Panc1 (cell line): ENCODE data around the gene MAP3K14. TPM values are rescaled to one million over a fixed set of nuclear protein-coding genes. Genes with fewer than 3 reads are reported as not detected.

Experiments
- ATAC-seq: fragments of 200-7000 bp; cut with Tn5 transposase; 2 replicates; pipeline ENCODE4 v1.9.1; 2020; ENCODE audit warnings: mild to moderate bottlenecking, moderate library complexity
- BruUV-seq: library from RNA; stranded (reverse); fragments of 400-500 nt; replicated peaks from 2 replicates; lab custom pipeline; 2021; lab: Mats Ljungman, UMichigan
- CTCF ChIA-PET: fragments of 300-600 bp; sonication (Branson Sonifier 250); formaldehyde crosslinking; loops from one replicate; lab custom pipeline; 2022; ENCODE audit warnings: antibody characterized with exemption; lab: Charles Lee
- POLR2A ChIA-PET: fragments of 300-600 bp; sonication (Branson Sonifier 250); formaldehyde crosslinking; loops from one replicate; lab custom pipeline; 2022; ENCODE audit warnings: antibody characterized with exemption; lab: Charles Lee
- DNase-seq: peaks from one replicate; pipeline ENCODE4 v3.0.0-alpha.2; 2010; ENCODE audit warnings: low read depth, low spot score
- H3K27ac ChIP-seq: 2 replicates; pipeline ENCODE4 v1.5.1; 2011; ENCODE audit warnings: mild to moderate bottlenecking, low read length, inconsistent platforms
- H3K27me3 ChIP-seq: fragments of 200-500 bp; sonication (Bioruptor generic); 2 replicates; pipeline ENCODE4 v1.6.0; 2014; ENCODE audit warnings: low read length, inconsistent platforms; ENCODE audit not compliant: control insufficient read depth, insufficient read depth
- H3K36me3 ChIP-seq: fragments of 200-500 bp; sonication (Bioruptor generic); 2 replicates; pipeline ENCODE4 v1.5.1; 2014; ENCODE audit warnings: inconsistent platforms, mild to moderate bottlenecking, low read length, moderate library complexity; ENCODE audit not compliant: control insufficient read depth, insufficient read depth
- H3K4me1 ChIP-seq: 2 replicates; pipeline ENCODE4 v1.5.1; 2011; ENCODE audit warnings: inconsistent platforms, mild to moderate bottlenecking, low read length, moderate library complexity; ENCODE audit not compliant: control insufficient read depth, insufficient read depth
- H3K4me3 ChIP-seq, 2 experiments: 2 replicates each; pipeline ENCODE4 v1.5.1; 2011 to 2012; ENCODE audit warnings: low read depth in 2 of 2, low read length in 2 of 2, mild to moderate bottlenecking in 2 of 2, inconsistent platforms in 1 of 2, moderate library complexity in 1 of 2
- H3K9me3 ChIP-seq: fragments of 200-500 bp; sonication (Bioruptor generic); 2 replicates; pipeline ENCODE4 v1.5.1; 2014; ENCODE audit warnings: low read depth, mild to moderate bottlenecking, inconsistent platforms, low read length, moderate library complexity; ENCODE audit not compliant: control insufficient read depth, insufficient read depth
- SIN3A ChIP-seq: IDR thresholded peaks from 2 replicates; pipeline ENCODE4 v1.6.1; 2012; ENCODE audit warnings: low read depth, mild to moderate bottlenecking, low read length, moderate library complexity, borderline replicate concordance; ENCODE audit not compliant: insufficient read depth
- in situ Hi-C: cut with HindIII; loops from 2 replicates; pipeline ENCODE4 v1.10.0; 2016; ENCODE audit warnings: low sequenced_read_pairs, low pct_unique_long_range_greater_than_20kb
- intact Hi-C: fragments of 100-400 bp; cut with micrococcal nuclease; formaldehyde crosslinking; loops from one replicate; pipeline ENCODE4 v1.10.0; 2022; ENCODE audit not compliant: unreplicated experiment
- total RNA-seq: library from RNA; stranded (reverse); gene quantifications from one replicate; pipeline ENCODE4 v1.2.1, GENCODE V29; 2021; ENCODE audit not compliant: unreplicated experiment
- TF ChIP-seq, protein P1 (sequence below), 2 experiments: IDR thresholded peaks; 2 replicates each; pipeline ENCODE4 v1.6.1; 2011 to 2012; ENCODE audit warnings: low read depth in 2 of 2, control low read depth in 1 of 2, low read length in 1 of 2, mild to moderate bottlenecking in 1 of 2, moderate library complexity in 1 of 2; ENCODE audit not compliant: insufficient read depth in 1 of 2
- TF ChIP-seq, protein P2 (sequence below): fragments of 450-650 bp; IDR thresholded peaks from 2 replicates; pipeline ENCODE4 v1.5.1; 2017; ENCODE audit warnings: mild to moderate bottlenecking

Gene MAP3K14
- total RNA-seq, 1 experiment from 2014 or later = 80.8 TPM

DNA sequence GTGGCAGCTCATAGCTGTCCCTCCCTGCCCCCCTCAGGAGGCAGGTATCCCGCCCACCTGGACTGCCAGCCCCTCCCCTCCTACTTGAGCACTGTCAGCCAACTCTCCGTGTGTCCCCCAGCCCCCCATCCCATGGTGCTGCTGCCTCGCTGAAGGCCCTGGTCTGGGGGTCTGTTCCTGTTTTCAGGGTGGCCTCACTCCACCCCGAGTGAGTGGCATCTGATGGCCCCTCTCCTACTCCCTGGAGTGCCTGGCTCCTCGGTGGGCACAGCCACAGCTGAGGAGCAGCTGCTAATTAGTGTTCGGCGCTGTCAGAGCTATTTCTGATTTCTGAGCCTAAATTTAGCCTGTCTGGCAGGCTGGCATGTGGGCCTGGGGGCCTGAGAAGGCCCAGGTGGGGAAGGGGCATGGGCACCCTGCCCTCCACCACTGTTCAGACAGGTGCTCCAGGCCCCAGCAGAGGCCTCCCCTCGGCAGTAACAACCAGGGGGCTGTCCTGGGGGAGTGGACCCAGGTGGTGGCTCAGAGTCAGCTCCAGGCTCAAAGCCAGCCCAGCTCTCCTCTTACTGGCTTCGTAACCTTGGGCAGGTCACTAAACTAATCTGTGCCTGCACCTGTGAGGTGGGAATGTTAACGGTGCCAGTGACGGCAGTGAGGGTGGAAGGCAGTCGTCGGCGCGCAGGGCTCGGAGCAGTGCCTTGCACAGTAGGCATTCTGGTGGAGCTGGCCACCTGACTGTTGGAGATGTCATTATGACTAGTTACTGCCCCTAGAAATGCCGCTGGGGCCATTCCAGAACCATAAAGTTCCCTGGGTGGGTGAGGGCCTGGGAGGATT, 88.7 kb downstream of the MAP3K14 start:
- intact Hi-C loops = no loop called here
- H3K4me1 ChIP-seq = peaks cover 75% of the 10 kb centered on the region

DNA sequence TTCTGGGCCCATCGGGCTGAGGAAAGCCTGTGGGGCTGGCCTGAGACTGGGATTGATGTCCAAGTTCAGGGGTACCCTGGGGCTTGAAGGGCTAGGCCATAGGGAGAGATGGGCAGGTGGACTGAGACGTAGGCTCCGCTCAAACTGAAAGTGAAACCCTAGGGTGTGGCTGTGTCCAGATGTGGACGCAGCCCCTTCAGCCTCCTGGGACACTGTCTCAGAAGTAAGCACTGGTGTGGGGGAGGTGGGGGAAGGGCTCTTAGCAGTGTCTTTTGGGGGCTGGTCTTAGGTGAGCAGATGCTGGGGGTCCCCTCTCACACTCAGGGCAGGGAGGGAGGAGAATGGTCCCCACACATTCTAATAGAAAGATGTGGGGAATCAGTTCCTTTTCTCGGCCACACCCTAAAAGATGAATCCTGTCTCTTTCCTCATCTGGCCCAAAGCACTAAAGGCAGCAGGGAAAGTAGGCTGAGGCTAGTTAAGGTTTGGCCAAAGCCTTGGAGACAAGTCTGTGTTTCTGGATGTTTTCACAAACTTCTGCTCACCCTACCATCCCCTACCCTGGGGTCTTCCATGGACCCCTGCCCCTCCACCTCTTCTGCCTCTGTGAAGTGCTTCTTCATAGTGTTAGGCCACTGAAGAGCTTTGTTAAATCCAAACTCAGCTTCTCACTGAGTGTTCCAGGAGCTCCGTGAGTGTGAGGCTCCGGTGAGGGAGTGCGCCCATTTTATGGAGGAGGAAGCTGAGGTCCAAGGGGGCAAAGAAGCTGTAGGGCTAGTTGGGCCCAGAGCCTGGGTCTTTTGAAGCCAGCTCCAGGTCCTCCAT, 89.5 kb downstream of the MAP3K14 start:
- intact Hi-C loops = no loop called here
- in situ Hi-C loops = no loop called here
- no peaks in the 10 kb centered on the region for H3K9me3 ChIP-seq
- no peak for TF ChIP-seq SIN3A
- peak overlapping the region; percentile 16 to 39; a peak in 3 of 4 replicates for H3K4me3 ChIP-seq
- H3K27me3 ChIP-seq = no peaks in the 10 kb centered on the region
- peak overlapping the region; percentile 96 for H3K27ac ChIP-seq
- no peak for DNase-seq
- ATAC-seq = peak; percentile 35
- no TSS peak for BruUV-seq
- peaks cover 76% of the 10 kb centered on the region for H3K4me1 ChIP-seq
- ChIA-PET POLR2A (no interaction called here), CTCF (interaction anchor here (1.3 kb wide), 1 partner anchor 8 kb away, joined by 5 read pairs; no protein-coding TSS in a partner anchor)
- H3K36me3 ChIP-seq = no peaks in the 10 kb centered on the region

More for the DNA sequence above, 88.7 kb downstream of the MAP3K14 start:
- in situ Hi-C loops = no loop called here
- no peaks in the 10 kb centered on the region for H3K9me3 ChIP-seq
- DNase-seq = no peak
- no TSS peak for BruUV-seq
- H3K27me3 ChIP-seq = no peaks in the 10 kb centered on the region
- no peaks in the 10 kb centered on the region for H3K36me3 ChIP-seq
- ATAC-seq = peak; percentile 20
- ChIA-PET CTCF (interaction anchor here (0.8 to 1.2 kb wide), 2 partner anchors 8 to 93 kb away, joined by 3 to 5 read pairs; partner anchors contain the start of gene ACBD4), POLR2A (no interaction called here)
- TF ChIP-seq, protein P1, sequence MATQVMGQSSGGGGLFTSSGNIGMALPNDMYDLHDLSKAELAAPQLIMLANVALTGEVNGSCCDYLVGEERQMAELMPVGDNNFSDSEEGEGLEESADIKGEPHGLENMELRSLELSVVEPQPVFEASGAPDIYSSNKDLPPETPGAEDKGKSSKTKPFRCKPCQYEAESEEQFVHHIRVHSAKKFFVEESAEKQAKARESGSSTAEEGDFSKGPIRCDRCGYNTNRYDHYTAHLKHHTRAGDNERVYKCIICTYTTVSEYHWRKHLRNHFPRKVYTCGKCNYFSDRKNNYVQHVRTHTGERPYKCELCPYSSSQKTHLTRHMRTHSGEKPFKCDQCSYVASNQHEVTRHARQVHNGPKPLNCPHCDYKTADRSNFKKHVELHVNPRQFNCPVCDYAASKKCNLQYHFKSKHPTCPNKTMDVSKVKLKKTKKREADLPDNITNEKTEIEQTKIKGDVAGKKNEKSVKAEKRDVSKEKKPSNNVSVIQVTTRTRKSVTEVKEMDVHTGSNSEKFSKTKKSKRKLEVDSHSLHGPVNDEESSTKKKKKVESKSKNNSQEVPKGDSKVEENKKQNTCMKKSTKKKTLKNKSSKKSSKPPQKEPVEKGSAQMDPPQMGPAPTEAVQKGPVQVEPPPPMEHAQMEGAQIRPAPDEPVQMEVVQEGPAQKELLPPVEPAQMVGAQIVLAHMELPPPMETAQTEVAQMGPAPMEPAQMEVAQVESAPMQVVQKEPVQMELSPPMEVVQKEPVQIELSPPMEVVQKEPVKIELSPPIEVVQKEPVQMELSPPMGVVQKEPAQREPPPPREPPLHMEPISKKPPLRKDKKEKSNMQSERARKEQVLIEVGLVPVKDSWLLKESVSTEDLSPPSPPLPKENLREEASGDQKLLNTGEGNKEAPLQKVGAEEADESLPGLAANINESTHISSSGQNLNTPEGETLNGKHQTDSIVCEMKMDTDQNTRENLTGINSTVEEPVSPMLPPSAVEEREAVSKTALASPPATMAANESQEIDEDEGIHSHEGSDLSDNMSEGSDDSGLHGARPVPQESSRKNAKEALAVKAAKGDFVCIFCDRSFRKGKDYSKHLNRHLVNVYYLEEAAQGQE (IDR thresholded peaks at IDR 0.05; ENCODE audit: insufficient read depth in 1 of 2, low read depth in 2 of 2, low read length in 1 of 2) = no peak
- TF ChIP-seq, protein P2, sequence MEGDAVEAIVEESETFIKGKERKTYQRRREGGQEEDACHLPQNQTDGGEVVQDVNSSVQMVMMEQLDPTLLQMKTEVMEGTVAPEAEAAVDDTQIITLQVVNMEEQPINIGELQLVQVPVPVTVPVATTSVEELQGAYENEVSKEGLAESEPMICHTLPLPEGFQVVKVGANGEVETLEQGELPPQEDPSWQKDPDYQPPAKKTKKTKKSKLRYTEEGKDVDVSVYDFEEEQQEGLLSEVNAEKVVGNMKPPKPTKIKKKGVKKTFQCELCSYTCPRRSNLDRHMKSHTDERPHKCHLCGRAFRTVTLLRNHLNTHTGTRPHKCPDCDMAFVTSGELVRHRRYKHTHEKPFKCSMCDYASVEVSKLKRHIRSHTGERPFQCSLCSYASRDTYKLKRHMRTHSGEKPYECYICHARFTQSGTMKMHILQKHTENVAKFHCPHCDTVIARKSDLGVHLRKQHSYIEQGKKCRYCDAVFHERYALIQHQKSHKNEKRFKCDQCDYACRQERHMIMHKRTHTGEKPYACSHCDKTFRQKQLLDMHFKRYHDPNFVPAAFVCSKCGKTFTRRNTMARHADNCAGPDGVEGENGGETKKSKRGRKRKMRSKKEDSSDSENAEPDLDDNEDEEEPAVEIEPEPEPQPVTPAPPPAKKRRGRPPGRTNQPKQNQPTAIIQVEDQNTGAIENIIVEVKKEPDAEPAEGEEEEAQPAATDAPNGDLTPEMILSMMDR = no peak
- H3K4me3 ChIP-seq = no peak overlapping the region
- H3K27ac ChIP-seq = peak overlapping the region; percentile 96
